Activated CD8-positive, alpha-beta memory T cell treated with anti-CD3 and anti-CD28 coated beads for 4 hours (primary cell): ENCODE results near the gene VWA5B2.
A peak's percentile ranks its signal among the peaks of the same experiment; 100 is the strongest.

Experiments
- DNase-seq, 2 donors: peaks; one replicate each; pipeline ENCODE4 v3.0.0-alpha.2; 2020; ENCODE audit warnings: low read depth in 2 of 2

The VWA5B2 gene

DNA sequence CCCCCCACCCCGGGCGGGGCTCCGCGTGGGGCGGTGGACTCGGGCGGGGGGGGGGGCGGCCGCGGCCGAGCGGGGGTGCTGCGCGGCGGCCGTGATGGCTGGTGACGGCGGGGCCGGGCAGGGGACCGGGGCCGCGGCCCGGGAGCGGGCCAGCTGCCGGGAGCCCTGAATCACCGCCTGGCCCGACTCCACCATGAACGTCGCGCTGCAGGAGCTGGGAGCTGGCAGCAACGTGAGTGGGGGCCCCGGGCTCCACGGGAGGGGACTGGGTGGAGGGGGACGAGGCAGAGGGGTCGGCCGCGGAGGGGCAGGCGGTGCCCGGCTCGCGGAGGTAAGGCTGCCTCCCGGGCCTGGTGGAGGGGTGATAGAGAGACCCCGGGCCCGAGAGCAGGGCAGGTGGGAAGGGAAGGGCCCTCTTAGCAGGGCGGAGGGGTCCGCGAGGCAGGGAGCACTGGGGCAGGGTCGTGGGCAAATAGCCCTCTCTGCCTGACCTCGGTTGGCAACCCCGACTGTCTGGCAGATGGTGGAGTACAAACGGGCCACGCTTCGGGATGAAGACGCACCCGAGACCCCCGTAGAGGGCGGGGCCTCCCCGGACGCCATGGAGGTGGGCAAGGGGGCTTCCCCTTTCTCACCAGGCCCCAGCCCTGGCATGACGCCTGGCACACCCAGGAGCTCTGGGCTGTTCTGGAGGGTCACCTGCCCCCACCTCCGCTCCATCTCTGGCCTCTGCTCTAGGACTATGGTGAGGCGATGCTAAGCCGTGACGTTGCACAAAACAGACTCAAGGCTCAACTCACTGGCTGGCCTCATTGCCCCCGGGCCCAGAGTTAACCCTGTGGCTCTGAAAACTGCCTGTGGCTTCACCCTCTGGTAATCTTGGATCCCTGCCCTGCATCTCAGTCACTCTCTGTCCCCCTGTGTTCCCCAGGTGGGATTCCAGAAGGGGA is 46.9 kb downstream of the VWA5B2 start, which contains the start of gene ECE2:
Gene ECE2 (plus strand): TSS at position 62 of the 950 bp plus-strand sequence. CDS start 132 bp downstream, at position 194.
- DNase-seq = no peak

DNA sequence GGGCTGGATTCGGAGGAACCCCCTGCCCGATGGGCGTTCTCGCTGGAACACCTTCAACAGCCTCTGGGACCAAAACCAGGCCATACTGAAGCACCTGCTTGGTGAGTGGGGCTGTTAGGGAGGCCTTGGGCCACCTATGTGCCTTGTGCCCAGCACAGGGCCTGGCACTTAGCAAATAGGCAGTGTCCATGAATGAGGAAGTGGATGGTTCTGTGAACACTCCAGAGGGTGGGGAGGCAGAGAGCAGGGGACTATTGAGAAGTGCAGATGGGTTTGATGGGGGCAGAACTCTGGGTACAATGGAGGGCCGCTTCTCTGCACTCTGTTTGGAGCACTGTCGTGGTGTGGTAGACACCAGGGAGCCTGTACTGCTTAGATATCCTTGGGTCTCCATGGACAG is 48.0 kb downstream of the VWA5B2 start:
- DNase-seq = no peak

DNA sequence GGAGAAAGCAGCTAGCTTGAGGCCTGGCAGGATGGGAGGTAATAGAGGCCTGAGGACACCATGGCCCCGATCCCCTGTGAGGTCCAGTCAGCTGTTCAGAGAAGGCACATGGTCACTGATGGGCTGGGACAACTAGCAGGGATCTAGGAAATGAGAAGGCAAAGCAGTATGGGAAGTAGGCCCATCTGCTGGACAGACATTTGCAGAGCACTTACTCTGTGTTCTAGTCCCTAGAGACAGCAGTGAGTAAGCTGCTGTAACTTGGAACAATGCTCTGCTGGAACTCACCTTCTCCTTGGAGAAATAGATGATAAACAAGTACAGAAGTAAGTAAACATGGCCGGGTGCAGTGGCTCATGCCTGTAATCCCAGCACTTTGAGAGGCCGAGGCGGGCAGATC is 53.6 kb downstream of the VWA5B2 start:
- no peak for DNase-seq

DNA sequence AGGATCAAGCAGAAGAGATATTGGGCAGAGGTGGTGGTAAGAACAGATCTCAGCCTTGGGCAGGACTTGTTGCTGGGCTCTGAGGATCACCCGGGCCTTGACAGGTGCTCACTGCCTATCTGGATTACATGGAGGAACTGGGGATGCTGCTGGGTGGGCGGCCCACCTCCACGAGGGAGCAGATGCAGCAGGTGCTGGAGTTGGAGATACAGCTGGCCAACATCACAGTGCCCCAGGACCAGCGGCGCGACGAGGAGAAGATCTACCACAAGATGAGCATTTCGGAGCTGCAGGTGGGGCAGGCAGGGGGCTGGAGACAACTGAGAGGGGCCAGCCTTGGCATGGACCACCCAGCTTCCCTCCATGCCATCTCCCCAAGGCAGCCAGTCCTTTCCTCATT is 54.3 kb downstream of the VWA5B2 start:
- no peak for DNase-seq

DNA sequence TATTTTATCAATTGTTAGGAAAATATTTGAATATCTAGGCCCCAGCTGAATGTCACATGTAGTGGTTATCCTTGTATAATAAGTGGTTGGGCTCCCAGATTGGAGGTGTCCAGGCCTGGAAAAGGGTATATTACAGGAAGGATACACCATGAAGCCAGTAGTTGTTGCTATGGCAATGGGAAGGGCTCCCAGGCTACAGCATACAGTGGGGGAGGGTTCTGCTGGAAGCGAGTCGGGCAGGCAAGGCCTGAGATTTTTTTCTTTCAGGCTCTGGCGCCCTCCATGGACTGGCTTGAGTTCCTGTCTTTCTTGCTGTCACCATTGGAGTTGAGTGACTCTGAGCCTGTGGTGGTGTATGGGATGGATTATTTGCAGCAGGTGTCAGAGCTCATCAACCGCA is 55.3 kb downstream of the VWA5B2 start:
- DNase-seq = no peak

DNA sequence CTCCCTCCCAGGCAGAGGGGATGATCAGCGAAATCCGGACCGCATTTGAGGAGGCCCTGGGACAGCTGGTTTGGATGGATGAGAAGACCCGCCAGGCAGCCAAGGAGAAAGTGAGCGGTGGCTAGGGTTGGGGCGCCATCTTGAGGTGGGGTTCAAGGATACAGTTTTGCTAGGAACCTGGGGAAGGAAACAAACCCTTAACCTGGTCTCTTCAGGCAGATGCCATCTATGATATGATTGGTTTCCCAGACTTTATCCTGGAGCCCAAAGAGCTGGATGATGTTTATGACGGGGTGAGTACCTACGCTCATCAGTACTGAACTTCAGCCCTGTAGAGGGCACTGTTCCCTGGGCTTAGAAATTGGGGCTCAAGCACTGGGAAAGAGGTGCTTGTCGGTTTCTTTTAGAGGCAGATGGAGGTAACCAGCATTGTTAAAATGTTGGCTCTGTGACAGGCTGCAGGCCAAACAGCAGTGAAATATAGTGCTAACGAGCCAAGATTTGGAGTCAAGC is 60.1 kb downstream of the VWA5B2 start:
- peak; percentile 36 to 39 for DNase-seq

DNA sequence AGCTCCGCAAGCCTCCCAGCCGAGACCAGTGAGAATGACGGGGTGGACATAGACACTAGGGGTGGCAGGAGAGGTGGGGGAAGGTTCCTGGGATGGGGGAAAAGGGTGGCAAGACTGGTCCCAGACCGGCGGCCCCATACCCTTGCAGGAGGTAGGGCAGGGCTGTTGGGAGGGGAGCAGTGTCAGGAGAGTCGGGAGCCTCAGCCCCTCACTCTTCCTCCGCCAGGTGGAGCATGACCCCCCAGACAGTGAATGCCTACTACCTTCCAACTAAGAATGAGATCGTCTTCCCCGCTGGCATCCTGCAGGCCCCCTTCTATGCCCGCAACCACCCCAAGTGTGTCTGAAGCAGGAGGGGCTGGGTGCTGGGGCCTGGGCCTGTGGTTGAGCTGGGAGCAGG is 60.9 kb downstream of the VWA5B2 start:
- no peak for DNase-seq

DNA sequence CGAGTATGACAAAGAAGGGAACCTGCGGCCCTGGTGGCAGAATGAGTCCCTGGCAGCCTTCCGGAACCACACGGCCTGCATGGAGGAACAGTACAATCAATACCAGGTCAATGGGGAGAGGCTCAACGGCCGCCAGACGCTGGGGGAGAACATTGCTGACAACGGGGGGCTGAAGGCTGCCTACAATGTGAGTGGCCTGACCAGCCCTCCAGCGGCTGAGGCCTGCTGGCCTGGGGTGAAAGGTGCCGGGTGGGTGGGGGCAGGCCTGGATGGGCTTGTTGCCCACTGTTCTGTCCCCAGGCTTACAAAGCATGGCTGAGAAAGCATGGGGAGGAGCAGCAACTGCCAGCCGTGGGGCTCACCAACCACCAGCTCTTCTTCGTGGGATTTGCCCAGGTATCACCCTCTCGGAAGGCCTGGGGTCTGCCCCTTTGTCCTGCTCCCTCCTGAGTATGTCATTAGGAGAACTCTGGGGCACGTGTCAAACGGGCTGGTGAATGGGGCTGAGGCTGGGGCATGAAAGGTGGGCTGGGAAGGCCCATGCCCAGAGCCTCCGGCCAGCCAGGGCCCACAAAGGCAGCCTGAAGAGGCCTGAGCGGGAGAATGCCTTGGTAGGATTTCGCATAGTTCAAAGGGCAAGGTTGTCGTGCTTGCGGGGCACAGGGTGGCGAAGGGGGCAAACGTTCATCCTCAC is 61.8 kb downstream of the VWA5B2 start:
- no peak for DNase-seq
